ENCODE results near the gene ZNF648.
"Not testable (repeated sequence)": the region's sequence is repeated elsewhere in the genome, so short reads cannot be mapped to it uniquely, and the experiment has no call there.

ZNF648 gene

DNA sequence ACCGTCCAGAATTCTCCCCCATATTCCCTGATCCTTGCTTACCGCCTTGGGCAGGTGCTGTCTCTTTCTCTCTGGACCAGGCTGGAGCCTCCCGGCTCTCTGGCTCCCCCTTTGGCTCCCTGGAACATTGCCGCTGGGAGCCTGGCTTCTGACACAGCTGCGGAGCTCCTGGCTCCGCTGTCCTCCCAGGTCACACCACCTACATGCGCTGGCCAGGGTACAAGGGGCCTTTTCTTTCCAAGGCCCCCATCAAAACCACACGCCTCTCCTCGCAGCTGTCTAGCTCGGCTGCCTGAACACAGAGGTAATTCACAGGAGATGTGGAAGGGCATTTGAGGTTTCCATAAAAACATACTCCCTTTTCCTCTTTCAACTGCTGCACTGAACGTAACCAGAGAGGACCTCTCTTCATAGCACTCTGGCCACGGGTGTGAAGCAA is 7.5 kb upstream of the ZNF648 start:
- peak; percentile 16 for DNase-seq

- no peak for DNase-seq
Measured at GRCh38 chr1:182066934-182067333, 5.4 kb upstream of the ZNF648 start.

- no peak for DNase-seq
Measured at GRCh38 chr1:182065126-182065845, 3.8 kb upstream of the ZNF648 start.

- DNase-seq = no peak
Measured at GRCh38 chr1:182064611-182065010, 3.1 kb upstream of the ZNF648 start.

- DNase-seq = no peak
Measured at GRCh38 chr1:182062223-182062622, 711 bp upstream of the ZNF648 start.

GRCh38 chr1:182060877-182061276 is 635 bp downstream of the ZNF648 start:
- DNase-seq = no peak

- no peak for DNase-seq
Measured at GRCh38 chr1:182059936-182060335, 1.6 kb downstream of the ZNF648 start.

DNA sequence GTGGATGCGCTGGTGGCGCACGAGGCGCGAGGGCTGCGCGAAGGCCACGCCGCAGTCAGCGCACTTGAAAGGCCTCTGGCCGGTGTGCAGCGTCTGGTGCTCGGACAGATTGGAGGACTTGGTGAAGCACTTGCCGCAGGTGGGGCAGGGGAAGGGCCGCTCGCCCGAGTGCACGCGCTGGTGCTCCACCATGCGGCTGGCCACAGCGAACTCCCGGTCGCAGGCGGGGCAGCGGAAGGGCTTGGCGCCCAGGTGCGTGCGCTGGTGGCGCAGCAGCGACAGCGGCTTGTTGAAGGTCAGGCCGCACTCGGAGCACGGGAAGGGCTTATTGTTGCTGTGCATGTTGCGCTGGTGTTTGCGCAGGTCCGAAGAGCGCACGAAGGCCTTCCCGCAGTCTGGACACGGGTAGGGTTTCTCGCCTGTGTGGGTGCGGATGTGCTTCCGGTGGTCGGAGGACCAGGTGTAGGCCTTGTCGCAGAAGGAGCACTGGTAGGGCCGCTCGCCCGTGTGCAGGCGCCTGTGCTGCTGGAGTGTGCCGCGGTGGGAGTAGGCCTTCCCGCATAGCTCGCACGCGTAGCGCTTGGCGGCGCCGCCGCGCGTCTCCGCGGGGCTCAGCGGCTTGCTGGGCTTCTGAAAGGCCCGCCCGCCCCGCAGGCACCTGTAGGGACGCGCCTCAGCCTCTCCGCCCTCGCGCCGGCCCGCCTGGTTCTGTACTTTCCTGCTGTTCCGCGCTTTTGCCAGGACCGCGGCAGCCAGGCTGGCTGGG is 4.7 kb downstream of the ZNF648 start:
- no peak for DNase-seq

DNA sequence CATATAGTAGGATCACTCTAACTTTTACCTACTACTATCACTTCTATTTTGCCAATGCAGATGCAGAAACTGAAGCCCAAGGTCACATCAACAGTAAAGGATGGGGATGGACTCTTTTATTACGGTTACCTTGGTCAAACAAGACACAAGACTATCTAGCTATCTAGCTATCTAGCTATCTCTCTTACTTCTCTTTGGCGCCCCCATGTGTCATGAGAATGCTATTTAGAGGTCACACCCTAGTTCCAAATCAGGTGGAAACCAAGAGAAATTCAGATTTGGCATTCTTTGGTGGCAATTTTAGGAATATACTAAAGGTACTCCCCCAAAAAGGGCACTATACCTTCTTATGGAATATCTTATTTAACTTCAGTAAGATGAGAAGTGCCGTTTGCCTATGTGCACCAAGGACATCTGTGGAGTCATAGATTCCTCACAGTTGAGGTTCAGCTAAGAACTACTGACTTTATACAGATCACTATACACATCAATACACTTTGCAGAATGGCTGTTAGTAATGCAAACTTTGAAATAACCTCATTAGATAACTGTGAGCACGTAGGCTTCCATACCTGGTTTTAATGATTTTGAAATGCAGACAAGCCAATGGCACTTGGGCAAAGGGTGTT is 6.7 kb downstream of the ZNF648 start:
- no peak for DNase-seq

DNA sequence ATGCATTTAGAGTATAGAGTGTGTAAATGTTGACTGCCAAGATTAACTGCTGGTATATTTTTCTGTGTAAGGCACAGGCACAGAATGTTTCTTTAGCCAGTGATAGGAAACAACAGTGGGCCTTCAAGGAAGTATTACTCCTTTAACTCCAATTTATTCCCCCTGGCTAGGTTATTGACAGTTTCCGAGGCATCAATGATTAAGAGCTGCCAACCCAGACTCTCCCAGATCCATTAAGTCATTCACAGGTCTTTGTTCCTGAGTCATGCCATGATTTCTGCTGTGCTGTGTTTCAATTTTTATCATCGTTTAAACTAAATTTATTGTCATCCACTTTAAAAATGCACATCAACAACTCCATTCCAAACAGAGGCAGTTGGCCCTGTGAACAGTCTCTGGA is 9.2 kb downstream of the ZNF648 start:
- DNase-seq = no peak

GRCh38 chr1:182051938-182052337 is 9.6 kb downstream of the ZNF648 start:
- DNase-seq = no peak

- DNase-seq = no peak
Measured at GRCh38 chr1:182050481-182051448, 10.7 kb downstream of the ZNF648 start.

DNA sequence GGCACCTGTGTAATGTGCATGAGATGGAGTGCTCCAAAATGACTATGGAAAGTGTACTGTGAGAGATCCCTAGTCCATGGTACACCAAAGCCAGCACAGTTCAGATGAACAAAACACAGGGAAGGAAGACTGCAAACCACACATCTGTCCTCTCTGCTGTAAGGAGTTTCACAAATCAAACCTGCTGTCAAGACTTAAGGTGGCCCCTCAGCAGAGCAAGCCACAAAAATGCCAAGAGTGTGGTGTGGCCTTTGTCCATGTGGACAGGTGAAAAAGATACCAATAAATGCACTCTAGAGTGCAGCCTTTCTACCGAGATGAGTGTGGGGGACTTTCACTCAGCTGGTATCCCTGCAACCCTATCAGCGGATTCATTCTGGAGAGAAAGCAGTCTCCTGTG is 12.9 kb downstream of the ZNF648 start:
- DNase-seq = no peak

- DNase-seq = no peak
Measured at GRCh38 chr1:182046763-182047162, 14.7 kb downstream of the ZNF648 start.

- DNase-seq = not testable (repeated sequence)
Measured at GRCh38 chr1:182045481-182045880, 16.0 kb downstream of the ZNF648 start.

GRCh38 chr1:182041615-182042014 is 19.9 kb downstream of the ZNF648 start:
- DNase-seq = no peak

DNA sequence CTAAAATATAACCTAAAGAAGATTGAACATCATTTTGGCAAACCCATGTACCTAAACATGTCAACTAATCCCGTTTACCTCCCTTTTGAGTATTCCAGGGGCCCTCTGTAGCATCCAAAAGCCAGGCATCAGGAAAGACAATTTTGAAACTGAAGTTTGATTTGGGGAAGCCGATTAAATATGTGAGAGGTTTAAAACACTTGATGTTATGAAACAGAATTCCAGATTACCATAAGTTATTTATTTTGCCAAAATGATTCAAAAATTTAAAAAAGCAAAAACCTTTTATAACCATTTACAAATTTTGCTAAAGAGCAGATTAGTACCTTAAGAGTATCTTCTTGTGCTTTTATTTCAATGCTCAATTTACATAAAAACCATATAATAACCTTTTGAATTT is 23.3 kb downstream of the ZNF648 start:
- DNase-seq = no peak

DNA sequence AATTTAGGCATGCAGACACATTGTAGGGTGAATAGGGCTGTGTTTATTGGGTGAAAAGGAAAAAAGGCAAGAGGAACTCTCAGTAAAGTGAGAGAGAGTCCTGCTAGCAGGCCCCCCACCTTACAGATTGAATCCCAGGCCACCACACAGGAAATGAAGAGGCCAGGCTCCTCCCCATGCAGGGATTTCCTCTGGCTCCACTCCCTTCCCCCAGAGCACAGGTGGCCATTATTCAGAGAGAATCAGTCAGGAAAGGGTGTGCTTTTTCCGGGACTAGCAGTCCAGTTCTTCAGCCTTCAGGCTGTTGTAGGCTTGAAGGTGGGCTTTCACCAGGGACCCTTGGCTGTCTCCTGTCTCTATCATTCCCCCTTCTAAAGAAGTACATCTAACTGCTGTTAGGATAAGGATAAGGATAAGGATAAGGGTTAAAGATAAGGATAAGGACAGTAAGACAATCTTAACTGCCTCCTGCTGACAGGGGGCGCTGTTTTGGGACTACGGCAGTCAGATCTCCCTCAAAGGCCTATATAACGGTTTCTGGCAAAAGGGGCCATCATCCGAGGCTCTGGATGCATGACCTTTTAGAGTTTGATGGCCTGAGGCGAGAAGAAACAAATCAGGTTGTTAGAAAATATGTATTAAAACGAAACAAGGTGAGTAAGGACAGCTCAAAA is 26.3 kb downstream of the ZNF648 start:
- no peak for DNase-seq

GRCh38 chr1:182032251-182032650 is 29.3 kb downstream of the ZNF648 start:
- DNase-seq = no peak

GRCh38 chr1:182029379-182030331 is 31.9 kb downstream of the ZNF648 start:
- peak; percentile 88 for DNase-seq

DNA sequence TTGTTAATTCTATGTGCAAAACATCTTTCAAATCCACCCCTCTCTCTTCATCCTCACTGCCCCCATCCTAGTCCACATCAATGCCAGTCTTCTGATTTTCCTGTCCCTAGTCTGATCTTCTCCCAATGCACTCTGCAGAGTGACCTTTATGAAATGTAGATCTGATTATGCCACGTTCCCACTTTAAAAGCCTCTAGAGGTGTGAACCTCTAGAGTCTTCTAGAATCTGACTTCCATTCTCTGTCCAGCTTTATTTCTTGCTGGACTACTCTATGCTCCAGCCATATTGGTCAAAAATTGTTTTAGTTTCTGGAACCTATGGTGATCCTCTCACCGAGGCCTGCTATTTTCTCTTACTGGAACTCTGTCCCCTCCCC is 32.5 kb downstream of the ZNF648 start:
- DNase-seq = no peak
